OCI-LY1 (cell line): ENCODE measurements around the gene SLC6A7.

ENCODE experiments used
- CTCF ChIP-seq: fragments of 200-600 bp; sonication (generic), shearing (Covaris generic); IDR thresholded peaks from 2 replicates; pipeline ENCODE4 v1.5.1; 2017; ENCODE audit warnings: mild to moderate bottlenecking, antibody characterized with exemption, low read length, moderate library complexity, mixed read lengths
- EZH2 ChIP-seq: fragments of 200-600 bp; sonication (generic), shearing (Covaris generic); IDR thresholded peaks from 2 replicates; pipeline ENCODE4 v1.8.0; 2017; ENCODE audit warnings: borderline replicate concordance, mixed run types, mild to moderate bottlenecking, antibody characterized with exemption, low read length, moderate library complexity, mixed read lengths

DNA sequence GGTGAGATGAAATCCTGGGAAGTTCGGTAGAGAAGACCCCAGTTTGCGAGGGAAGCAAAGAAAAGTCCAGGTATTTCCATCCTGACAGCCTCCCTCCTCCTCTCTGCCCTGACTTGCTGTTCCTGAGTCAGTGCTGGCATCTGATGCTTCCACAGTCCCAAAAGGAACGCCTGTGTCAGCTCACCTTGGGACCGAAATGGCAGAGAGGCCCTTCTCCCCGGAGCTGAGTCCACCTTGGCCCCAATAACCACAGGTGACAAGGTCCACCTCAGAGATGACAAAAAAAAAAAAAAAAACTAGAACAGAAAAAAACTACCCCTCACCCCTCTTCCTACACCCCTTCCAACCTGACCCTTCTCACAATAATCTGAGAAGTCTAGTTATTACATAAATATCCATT lies 31.6 kb downstream of the SLC6A7 start:
- no peak for TF ChIP-seq CTCF
- TF ChIP-seq EZH2, result no peak
